PC-3 (cell line): Measurements from ENCODE around the gene TCN2. TPM values are rescaled to one million over a fixed set of nuclear protein-coding genes. Genes with fewer than 3 reads are reported as not detected.

ENCODE experiments used
- ATAC-seq: fragments of 200-7000 bp; cut with Tn5 transposase; 2 replicates; pipeline ENCODE4 v1.9.1; 2020; ENCODE audit warnings: mild to moderate bottlenecking, moderate library complexity
- BruUV-seq: library from RNA; stranded (reverse); fragments of 400-500 nt; replicated peaks from 2 replicates; lab custom pipeline; 2021; lab: Mats Ljungman, UMichigan
- CTCF ChIA-PET: fragments of 300-600 bp; sonication (Branson Sonifier 250); formaldehyde crosslinking; loops from one replicate; lab custom pipeline; 2022; ENCODE audit warnings: antibody characterized with exemption; lab: Charles Lee
- POLR2A ChIA-PET: fragments of 300-600 bp; sonication (Branson Sonifier 250); formaldehyde crosslinking; loops from one replicate; lab custom pipeline; 2022; ENCODE audit warnings: antibody characterized with exemption; ENCODE audit not compliant: unreplicated experiment; lab: Charles Lee
- DNase-seq: peaks from one replicate; pipeline ENCODE4 v3.0.0-alpha.2; 2015
- H2AFZ ChIP-seq: fragments of 300-600 bp; sonication (generic); 2 replicates; pipeline ENCODE4 v1.6.0; 2016; ENCODE audit warnings: antibody characterized with exemption, low read length
- H3F3A ChIP-seq: fragments of 300-600 bp; sonication (generic); one replicate; pipeline ENCODE4 v1.6.0; 2017; ENCODE audit warnings: antibody characterized with exemption, low read length, control low read depth, mild to moderate bottlenecking; ENCODE audit not compliant: unreplicated experiment
- H3K27ac ChIP-seq: fragments of 300-600 bp; sonication (generic); 2 replicates; pipeline ENCODE4 v1.5.1; 2016; ENCODE audit warnings: mild to moderate bottlenecking, low read length
- H3K27me3 ChIP-seq: fragments of 300-600 bp; sonication (generic); 2 replicates; pipeline ENCODE4 v1.6.1; 2016; ENCODE audit warnings: low read length, mixed read lengths
- H3K36me3 ChIP-seq: fragments of 300-600 bp; sonication (generic); 2 replicates; pipeline ENCODE4 v1.6.1; 2016; ENCODE audit warnings: low read depth, mixed run types, low read length, mixed read lengths
- H3K4me1 ChIP-seq: fragments of 300-600 bp; sonication (generic); 2 replicates; pipeline ENCODE4 v1.5.1; 2016; ENCODE audit warnings: low read length; ENCODE audit not compliant: insufficient read depth
- H3K4me2 ChIP-seq: fragments of 300-600 bp; sonication (generic); 2 replicates; pipeline ENCODE4 v1.6.0; 2016; ENCODE audit warnings: low read length
- H3K4me3 ChIP-seq: fragments of 300-600 bp; sonication (generic); 2 replicates; pipeline ENCODE4 v1.5.1; 2016; ENCODE audit warnings: mild to moderate bottlenecking, low read length, mixed read lengths
- H3K79me2 ChIP-seq: fragments of 300-600 bp; sonication (generic); 2 replicates; pipeline ENCODE4 v1.6.1; 2017; ENCODE audit warnings: low read length, mixed read lengths
- H3K9ac ChIP-seq: fragments of 300-600 bp; sonication (generic); 2 replicates; pipeline ENCODE4 v1.6.0; 2016; ENCODE audit warnings: mild to moderate bottlenecking, low read length
- H3K9me2 ChIP-seq: fragments of 300-600 bp; sonication (generic); replicated peaks from 2 replicates; pipeline ENCODE4 v1.6.1; 2016; ENCODE audit warnings: mixed run types, low read length, mixed read lengths
- H3K9me3 ChIP-seq: fragments of 300-600 bp; sonication (generic); 2 replicates; pipeline ENCODE4 v1.6.1; 2016; ENCODE audit warnings: low read length, mixed read lengths
- H4K20me1 ChIP-seq: fragments of 300-600 bp; sonication (generic); 2 replicates; pipeline ENCODE4 v1.6.1; 2016; ENCODE audit warnings: low read length, mixed read lengths
- CTCF ChIP-seq: fragments of 300-600 bp; sonication (generic); conservative IDR thresholded peaks from 2 replicates; pipeline ENCODE4 v1.5.1; 2017; ENCODE audit warnings: antibody characterized with exemption, low read depth, mild to moderate bottlenecking, low read length
- EZH2 ChIP-seq: fragments of 300-600 bp; sonication (generic); IDR thresholded peaks from one replicate; pipeline ENCODE4 v1.6.1; 2017; ENCODE audit warnings: antibody characterized with exemption, mild to moderate bottlenecking, low read length; ENCODE audit not compliant: unreplicated experiment
- EZH2phosphoT487 ChIP-seq: fragments of 300-600 bp; sonication (generic); IDR thresholded peaks from 2 replicates; pipeline ENCODE4 v1.6.1; 2018; ENCODE audit warnings: mild to moderate bottlenecking, antibody characterized with exemption, low read length, borderline replicate concordance
- intact Hi-C: fragments of 100-400 bp; cut with micrococcal nuclease; formaldehyde crosslinking; loops from 2 replicates; pipeline ENCODE4 v1.9.0; 2023
- total RNA-seq: library from RNA; depleted of rRNA; stranded (reverse); fragments of >200 nt; gene quantifications from 2 replicates; pipeline ENCODE4 v1.2.3, GENCODE V29; 2014

TCN2 gene
- total RNA-seq, 1 experiment from 2014 or later, result 1.7 TPM

GRCh38 chr22:30572840-30573593 is 34.0 kb upstream of the TCN2 start:
- H3K4me3 ChIP-seq, result no peak overlapping the region
- ChIA-PET POLR2A (no interaction called here), CTCF (no interaction called here)
- ATAC-seq, result no peak
- intact Hi-C loops, result no loop called here
- no peak overlapping the region for H2AFZ ChIP-seq
- H3K27me3 ChIP-seq, result no peaks in the 10 kb centered on the region
- no peaks in the 10 kb centered on the region for H3K9me2 ChIP-seq
- H3K4me2 ChIP-seq, result no peak overlapping the region
- DNase-seq, result no peak
- TF ChIP-seq CTCF, result no peak
- no peak for TF ChIP-seq EZH2
- no peak for TF ChIP-seq EZH2phosphoT487
- no peaks in the 10 kb centered on the region for H4K20me1 ChIP-seq
- no peaks in the 10 kb centered on the region for H3F3A ChIP-seq
- no peaks in the 10 kb centered on the region for H3K9me3 ChIP-seq
- no peaks in the 10 kb centered on the region for H3K4me1 ChIP-seq
- H3K27ac ChIP-seq, result no peak overlapping the region
- BruUV-seq, result TSS peak; percentile 5
- H3K36me3 ChIP-seq, result peaks cover 5% of the 10 kb centered on the region; the same call in 1 of the 2 replicates
- no peak overlapping the region for H3K9ac ChIP-seq
- H3K79me2 ChIP-seq, result no peaks in the 10 kb centered on the region

GRCh38 chr22:30573594-30574094 is 33.3 kb upstream of the TCN2 start:
- no peaks in the 10 kb centered on the region for H3K27me3 ChIP-seq
- no peak overlapping the region for H3K4me3 ChIP-seq
- ATAC-seq, result peak; percentile 77
- no peaks in the 10 kb centered on the region for H3F3A ChIP-seq
- peaks cover 5% of the 10 kb centered on the region; the same call in 1 of the 2 replicates for H3K36me3 ChIP-seq
- DNase-seq, result peak; percentile 15
- no peaks in the 10 kb centered on the region for H3K79me2 ChIP-seq
- H3K9me3 ChIP-seq, result no peaks in the 10 kb centered on the region
- BruUV-seq, result no TSS peak
- CTCF ChIA-PET, result no interaction called here
- no peak overlapping the region for H3K27ac ChIP-seq
- TF ChIP-seq EZH2phosphoT487, result no peak
- no peak for TF ChIP-seq EZH2
- no peak for TF ChIP-seq CTCF
- no peak overlapping the region for H3K9ac ChIP-seq
- H2AFZ ChIP-seq, result no peak overlapping the region
- no peak overlapping the region for H3K4me2 ChIP-seq
- H4K20me1 ChIP-seq, result no peaks in the 10 kb centered on the region
- intact Hi-C loops, result no loop called here
- POLR2A ChIA-PET, result no interaction called here
- no peaks in the 10 kb centered on the region for H3K4me1 ChIP-seq
- H3K9me2 ChIP-seq, result no peaks in the 10 kb centered on the region
